T47D (cell line): ENCODE results near the gene TCFL5.

Experiments used
- DNase-seq, 2 experiments: peaks; one replicate each; pipeline versions ENCODE4 v3.0.0 to v3.0.0-alpha.2; 2011 to 2012; ENCODE audit warnings: low read depth in 1 of 2, low spot score in 1 of 2
- JUND ChIP-seq: IDR thresholded peaks from 2 replicates; pipeline ENCODE4 v1.6.1; 2012; ENCODE audit warnings: low read depth
- in situ Hi-C: cut with HindIII; loops from 2 replicates; pipeline ENCODE4 v1.10.0; 2016; ENCODE audit warnings: low sequenced_read_pairs, low pct_unique_long_range_greater_than_20kb

TCFL5 gene

GRCh38 chr20:62861726-62862336 is at the start of gene TCFL5:
Gene TCFL5, minus strand, starts transcription at chr20:62861822. Its CDS starts 152 bp downstream, at chr20:62861670.
- peak in 1 of 2 experiments; percentile 94 for DNase-seq
- in situ Hi-C loops, result no loop called here
- TF ChIP-seq JUND, result no peak

GRCh38 chr20:62910777-62911497 is 49.3 kb upstream of the TCFL5 start:
- in situ Hi-C loops, result no loop called here
- no peak for TF ChIP-seq JUND
- no peak for DNase-seq

- TF ChIP-seq JUND, result no peak
Measured at GRCh38 chr20:62910217-62910766, 48.7 kb upstream of the TCFL5 start.

GRCh38 chr20:62908971-62909791 is 47.6 kb upstream of the TCFL5 start:
- no peak for TF ChIP-seq JUND
- in situ Hi-C loops, result no loop called here
- DNase-seq, result no peak

More at GRCh38 chr20:62910217-62910766, 48.7 kb upstream of the TCFL5 start:
- DNase-seq, result no peak
- in situ Hi-C loops, result no loop called here

GRCh38 chr20:62907384-62908317 is 46.0 kb upstream of the TCFL5 start:
- no peak for DNase-seq
- in situ Hi-C loops, result no loop called here
- TF ChIP-seq JUND, result no peak

GRCh38 chr20:62906647-62907375 is 45.2 kb upstream of the TCFL5 start:
- no peak for TF ChIP-seq JUND
- DNase-seq, result no peak
- in situ Hi-C loops, result no loop called here

GRCh38 chr20:62906209-62906608 is 44.6 kb upstream of the TCFL5 start:
- in situ Hi-C loops, result no loop called here
- DNase-seq, result no peak
- no peak for TF ChIP-seq JUND

- in situ Hi-C loops, result no loop called here
- no peak for DNase-seq
- TF ChIP-seq JUND, result no peak
Measured at GRCh38 chr20:62905536-62906117, 44.0 kb upstream of the TCFL5 start.

GRCh38 chr20:62902926-62903615 is 41.4 kb upstream of the TCFL5 start:
- no peak for TF ChIP-seq JUND
- in situ Hi-C loops, result no loop called here
- no peak for DNase-seq

GRCh38 chr20:62901891-62902290 is 40.3 kb upstream of the TCFL5 start:
- no peak for DNase-seq

More at GRCh38 chr20:62901891-62902290, 40.3 kb upstream of the TCFL5 start:
- TF ChIP-seq JUND, result no peak
- in situ Hi-C loops, result no loop called here
